AG09309 (cell line): ENCODE measurements around the gene POU3F1.
A peak's percentile ranks its signal among the peaks of the same experiment; 100 is the strongest.

Experiments
- DNase-seq: peaks from one replicate; pipeline ENCODE4 v3.0.0-alpha.2; 2010; ENCODE audit warnings: low read depth
- H3K4me3 ChIP-seq: 2 replicates; pipeline ENCODE4 v1.5.1; 2011; ENCODE audit warnings: mild to moderate bottlenecking, low read depth, low read length, moderate library complexity; ENCODE audit not compliant: control insufficient read depth
- CTCF ChIP-seq: IDR thresholded peaks from 2 replicates; pipeline ENCODE4 v1.5.1; 2011; ENCODE audit warnings: mild to moderate bottlenecking, low read depth, low read length, inconsistent platforms; ENCODE audit not compliant: insufficient read depth, control insufficient read depth; ENCODE audit errors: missing control alignments

POU3F1 gene

DNA sequence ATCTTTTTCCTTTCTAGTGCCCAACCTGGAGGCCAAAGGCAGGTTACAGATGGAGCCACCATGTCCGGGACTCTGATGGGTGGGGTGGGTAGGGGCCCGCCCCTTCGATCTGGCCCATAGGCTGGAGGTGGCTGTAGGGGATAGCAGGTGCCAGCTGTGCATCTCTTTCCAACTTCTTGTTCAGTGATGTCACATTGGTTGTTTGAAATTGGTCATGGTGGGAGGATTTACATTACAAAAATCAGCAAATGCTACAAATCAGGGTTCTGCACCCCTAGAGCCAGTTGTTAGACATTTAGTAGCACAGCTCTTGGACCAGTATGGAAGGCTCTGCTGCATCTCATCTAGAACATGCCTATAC lies 22.4 kb upstream of the POU3F1 start:
- no peak overlapping the region for H3K4me3 ChIP-seq
- DNase-seq: no peak
- no peak for TF ChIP-seq CTCF

- no peak overlapping the region for H3K4me3 ChIP-seq
- no peak for TF ChIP-seq CTCF
- DNase-seq: no peak
Observed at GRCh38 chr1:38068220-38068979, 21.8 kb upstream of the POU3F1 start.

GRCh38 chr1:38064197-38064903 lies 17.8 kb upstream of the POU3F1 start:
- no peak for TF ChIP-seq CTCF
- no peak overlapping the region for H3K4me3 ChIP-seq
- peak; percentile 10 for DNase-seq

GRCh38 chr1:38063616-38064015 lies 17.0 kb upstream of the POU3F1 start:
- H3K4me3 ChIP-seq: no peak overlapping the region
- no peak for DNase-seq
- no peak for TF ChIP-seq CTCF

- no peak for DNase-seq
- no peak overlapping the region for H3K4me3 ChIP-seq
- no peak for TF ChIP-seq CTCF
Observed at GRCh38 chr1:38062361-38063288, 16.0 kb upstream of the POU3F1 start.

DNA sequence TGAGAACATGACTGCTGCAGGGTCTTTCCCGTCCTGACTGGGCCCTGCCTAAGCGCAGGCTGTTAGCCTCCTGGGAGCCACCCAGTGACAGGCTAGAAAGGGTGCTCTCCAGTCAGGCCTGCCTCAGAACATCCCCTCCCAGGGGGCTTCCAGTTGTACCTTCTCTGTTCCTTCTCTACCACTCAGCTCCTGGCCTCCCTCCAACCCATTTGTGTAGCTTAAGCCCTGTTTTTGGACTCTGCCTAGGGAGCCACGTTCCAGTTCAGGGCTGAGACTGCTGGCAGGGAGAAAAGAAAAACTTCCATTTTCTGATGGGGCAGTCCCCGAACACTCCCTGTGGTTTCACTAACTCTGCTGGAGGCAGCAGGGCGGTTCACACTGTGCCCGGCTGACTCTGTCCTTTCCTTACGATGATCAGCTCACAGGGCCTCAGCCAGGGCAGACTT lies 15.3 kb upstream of the POU3F1 start:
- no peak overlapping the region for H3K4me3 ChIP-seq
- DNase-seq: no peak
- no peak for TF ChIP-seq CTCF
